COR-L47 (cell line): ENCODE data around the gene POU2F1.

Source experiments
- DNase-seq: peaks from one replicate; lab custom pipeline; 2025; lab: John Stamatoyannopoulos, UW

POU2F1 gene

GRCh38 chr1:167442854-167443565 lies 222.3 kb downstream of the POU2F1 start:
- no peak for DNase-seq

- no peak for DNase-seq
Measured at GRCh38 chr1:167443757-167444156, 223.1 kb downstream of the POU2F1 start.

DNA sequence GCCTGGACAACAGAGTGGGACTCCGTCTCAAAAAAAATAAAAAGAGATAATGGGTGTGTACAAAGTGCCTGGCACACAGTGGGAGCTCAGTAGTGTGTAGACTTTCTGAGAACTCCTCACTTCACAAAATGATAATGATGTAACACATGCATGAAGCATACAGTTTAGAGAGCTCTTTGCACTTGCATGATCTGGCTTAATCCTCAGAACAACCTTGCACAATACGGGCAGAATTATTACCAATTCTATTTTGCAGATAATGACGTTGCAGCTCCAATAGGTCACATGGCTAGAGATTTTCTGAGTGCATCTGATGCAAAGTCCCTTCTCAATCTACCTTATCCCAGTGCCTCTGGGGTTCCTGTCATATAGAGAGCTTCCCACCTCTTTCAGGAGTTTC lies 226.3 kb downstream of the POU2F1 start:
- no peak for DNase-seq

GRCh38 chr1:167447521-167448136 lies 226.9 kb downstream of the POU2F1 start:
- DNase-seq = no peak

DNA sequence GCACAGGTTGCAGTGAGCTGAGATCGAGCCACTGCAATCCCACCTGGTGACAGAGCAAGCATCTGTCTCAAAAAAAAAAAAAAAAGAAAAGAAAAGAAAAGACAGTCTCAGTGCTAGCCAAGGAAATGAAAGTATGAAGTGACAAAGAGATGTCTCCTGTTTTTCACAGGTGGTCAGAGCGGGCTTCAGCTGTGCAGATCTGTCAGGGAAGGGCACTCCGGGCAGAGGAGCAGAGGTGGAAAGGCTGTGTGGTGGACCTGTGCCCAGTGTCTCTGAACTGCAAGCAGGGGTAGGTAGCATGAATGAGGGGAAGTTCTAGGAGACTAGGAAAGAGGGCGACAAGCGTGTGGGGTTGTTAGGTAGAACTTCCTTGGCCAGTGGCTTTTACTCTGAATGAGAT lies 230.2 kb downstream of the POU2F1 start:
- no peak for DNase-seq

DNA sequence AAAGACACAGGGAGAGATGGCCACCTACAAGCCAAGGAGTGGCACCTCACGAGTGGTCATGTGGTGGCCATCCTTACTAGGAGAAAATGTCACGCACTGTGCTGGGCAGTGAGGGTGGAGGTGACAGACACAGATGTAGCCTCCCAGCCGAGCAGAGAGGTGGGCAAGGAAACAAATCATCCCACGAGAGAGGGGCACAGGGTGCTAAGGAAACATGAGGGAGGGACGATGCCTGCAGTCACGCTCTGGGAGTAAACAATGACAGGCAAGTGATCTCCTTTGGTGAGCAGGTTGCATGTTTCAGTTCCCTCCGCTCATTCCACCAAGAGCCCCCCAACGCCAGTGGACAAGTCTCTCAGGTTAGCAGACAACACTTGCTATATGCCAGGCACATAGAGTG lies 231.8 kb downstream of the POU2F1 start:
- DNase-seq = no peak

DNA sequence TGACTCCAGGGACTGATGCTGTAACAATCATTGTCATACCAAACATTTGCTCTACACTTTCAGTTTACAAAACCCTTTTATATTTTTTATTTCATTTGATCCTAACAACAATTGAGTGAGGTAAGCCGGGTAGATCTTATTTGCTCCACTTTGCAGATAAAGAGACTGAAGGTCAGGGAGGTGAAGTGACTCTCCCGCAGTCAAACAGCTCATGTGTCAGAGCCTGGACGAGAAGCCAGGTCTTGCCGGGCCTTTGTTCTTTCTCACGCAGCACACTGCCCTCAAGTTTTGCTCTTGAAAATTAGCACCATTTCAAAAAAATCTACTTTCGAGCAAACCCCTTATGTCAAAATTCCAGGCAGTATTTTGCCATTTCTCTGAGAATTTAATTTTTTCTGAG lies 232.4 kb downstream of the POU2F1 start:
- no peak for DNase-seq

DNA sequence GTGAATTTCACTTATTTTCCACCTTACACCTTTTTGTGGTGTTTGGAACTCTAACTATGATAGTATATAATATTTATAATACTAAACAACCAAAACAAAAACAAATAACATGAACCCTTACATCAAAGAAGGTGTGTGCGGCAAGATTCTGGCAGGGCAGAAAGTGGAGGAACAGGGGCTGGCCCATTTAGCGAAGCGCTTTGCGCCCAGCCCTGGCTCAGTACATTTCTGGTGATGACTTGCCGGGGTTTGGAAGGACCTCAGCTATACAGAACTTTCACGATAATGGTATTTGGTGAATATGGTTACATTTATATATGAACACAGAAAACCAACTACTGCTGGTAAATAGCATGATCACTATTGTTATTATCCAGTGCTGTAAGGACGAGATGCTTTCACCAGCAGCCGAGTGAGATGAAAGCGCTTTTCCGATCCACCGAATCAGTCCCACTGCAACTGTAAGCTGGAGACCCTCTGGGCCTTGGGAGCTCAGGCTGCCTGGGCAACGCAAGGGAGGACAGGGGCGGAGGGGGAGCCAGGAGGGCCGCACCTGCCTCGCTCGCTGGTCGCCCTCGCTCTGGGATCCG lies 233.7 kb downstream of the POU2F1 start:
- no peak for DNase-seq

GRCh38 chr1:167454894-167455785 lies 234.5 kb downstream of the POU2F1 start:
- peak; percentile 45 for DNase-seq

DNA sequence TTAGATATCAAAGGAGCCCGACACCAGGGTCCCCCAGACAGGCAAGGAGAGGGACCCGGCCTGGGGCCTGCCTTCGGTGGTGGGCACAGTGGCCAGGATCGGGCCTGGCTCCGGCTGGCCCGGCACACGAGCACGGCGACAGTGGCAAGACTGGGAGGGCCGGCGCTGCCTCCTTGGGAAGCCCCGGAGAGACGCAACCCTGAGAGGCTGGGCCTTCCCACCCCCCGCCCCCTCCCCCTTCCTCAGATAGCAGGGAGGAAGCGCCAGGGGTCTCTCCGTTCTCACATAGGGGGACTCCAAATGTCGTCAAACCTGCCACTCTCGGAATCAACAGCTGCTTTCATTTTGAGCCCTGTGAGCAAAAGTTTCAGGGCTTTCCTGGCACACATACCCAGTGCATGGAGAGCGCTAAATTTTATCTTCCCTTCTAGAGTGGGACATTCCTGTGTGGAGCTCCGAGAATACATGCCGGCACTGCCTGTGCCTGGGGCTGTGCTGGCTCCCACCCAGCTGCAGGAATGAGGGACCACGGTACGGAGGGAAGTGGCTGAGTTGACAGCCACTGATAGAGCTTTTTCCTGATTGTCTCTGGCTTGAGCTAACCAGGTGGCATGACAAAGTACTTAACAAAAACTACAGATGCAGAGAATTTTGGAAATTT lies 235.2 kb downstream of the POU2F1 start:
- DNase-seq = no peak

GRCh38 chr1:167456524-167456923 lies 235.8 kb downstream of the POU2F1 start:
- DNase-seq = no peak

GRCh38 chr1:167456926-167457325 lies 236.2 kb downstream of the POU2F1 start:
- DNase-seq = no peak

DNA sequence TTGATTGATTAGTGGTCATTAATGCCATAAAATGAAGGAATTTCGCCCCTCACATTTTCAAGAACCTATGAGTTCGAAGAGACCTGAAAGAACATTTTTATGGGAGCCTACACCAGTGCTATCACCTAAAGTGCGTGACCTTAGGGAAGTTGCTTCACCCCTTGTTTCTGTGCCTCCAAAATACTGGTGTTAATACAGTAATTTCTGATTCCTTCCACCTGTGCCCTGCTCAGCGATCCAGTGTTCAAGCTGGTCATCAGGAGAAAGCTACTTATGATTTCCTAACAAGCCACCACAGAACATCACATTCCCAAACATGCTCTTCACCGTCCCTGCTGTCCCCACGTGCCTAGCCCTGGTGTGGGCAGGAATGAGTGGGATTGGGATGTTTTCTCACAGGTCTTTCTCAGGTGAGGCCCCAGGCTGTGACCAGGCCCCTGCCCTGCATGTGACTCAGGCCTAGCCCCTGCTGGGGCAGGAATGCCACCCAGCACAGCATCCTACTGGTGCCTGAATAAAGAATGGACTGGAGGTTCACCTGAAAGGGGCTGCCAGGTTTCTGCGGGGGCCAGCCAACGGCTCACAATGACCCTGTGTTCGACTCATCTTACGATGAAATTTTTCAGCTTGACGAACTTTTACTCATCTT lies 237.4 kb downstream of the POU2F1 start:
- no peak for DNase-seq

GRCh38 chr1:167460836-167461235 lies 240.2 kb downstream of the POU2F1 start:
- DNase-seq = no peak

DNA sequence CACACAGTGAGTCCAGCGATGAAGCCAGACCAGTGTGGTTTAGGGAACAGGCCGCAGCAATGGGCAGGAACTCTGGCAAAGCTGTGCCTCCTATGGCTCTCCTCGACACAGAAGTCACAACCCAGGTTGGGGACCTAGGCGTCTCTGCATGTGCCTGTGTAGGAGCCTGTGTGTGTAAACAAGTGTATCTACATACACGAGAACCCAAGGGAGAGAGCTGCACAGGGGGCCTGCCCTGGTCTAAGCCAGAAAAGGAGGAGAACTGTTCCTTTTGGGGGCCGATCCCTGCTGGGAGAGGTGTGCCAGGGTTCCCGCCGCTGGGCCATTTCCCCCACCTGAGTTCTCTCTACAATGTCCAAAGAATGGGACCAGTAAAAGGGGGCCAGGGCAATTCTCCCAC lies 241.7 kb downstream of the POU2F1 start:
- no peak for DNase-seq

- DNase-seq = no peak
Measured at GRCh38 chr1:167463080-167463479, 242.4 kb downstream of the POU2F1 start.

DNA sequence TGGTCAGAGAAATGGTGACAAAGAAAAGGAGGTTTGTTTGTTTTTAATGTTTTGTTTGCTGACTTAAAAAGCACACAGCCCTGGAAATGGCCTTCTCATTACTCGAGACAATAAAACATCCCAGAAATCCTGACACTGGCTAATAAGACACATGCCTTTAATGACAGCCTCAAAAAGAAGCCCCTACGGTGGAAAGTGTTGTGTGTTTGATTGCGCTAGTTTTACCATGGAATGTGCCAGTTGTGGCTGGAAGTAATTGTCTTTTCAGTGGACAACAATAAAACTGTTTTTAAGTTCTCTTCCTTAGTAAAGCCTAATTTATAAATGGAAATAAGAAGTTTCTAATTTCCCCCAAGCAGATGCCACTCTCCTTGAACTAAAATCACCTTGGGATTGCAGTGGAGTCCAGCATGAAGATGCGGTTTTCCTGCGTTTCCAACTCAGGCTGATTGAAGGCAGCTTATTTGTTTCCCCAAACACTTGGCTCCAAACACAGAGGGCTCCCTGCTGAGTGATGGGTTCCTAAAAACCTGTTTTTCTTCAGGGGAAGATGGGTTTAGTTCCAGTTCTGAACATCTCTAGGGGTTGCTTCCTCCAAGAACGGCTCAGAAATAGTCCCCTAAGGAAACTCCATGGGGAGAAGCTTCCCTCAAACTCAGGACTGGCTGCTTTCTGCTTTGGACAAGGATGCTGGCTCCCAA lies 243.3 kb downstream of the POU2F1 start:
- no peak for DNase-seq

DNA sequence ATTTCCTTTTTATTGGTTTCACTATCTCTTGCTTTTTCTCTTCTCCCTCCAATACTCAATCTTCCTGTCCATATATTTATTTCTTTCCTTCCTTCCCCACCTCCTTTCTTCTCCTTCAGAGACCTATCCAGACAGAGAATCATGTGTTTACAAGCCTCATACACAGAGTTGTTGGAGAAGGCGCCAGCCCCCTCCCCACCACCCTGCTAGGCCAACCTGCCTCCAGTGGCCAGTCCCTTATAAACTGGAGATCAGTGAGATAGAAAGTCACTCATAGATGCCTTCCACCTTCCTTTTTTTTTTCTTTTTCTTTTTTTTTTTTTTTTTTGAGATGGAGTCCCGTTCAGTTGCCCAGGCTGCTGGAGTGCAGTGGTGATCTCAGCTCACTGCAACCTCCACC lies 244.3 kb downstream of the POU2F1 start:
- no peak for DNase-seq

DNA sequence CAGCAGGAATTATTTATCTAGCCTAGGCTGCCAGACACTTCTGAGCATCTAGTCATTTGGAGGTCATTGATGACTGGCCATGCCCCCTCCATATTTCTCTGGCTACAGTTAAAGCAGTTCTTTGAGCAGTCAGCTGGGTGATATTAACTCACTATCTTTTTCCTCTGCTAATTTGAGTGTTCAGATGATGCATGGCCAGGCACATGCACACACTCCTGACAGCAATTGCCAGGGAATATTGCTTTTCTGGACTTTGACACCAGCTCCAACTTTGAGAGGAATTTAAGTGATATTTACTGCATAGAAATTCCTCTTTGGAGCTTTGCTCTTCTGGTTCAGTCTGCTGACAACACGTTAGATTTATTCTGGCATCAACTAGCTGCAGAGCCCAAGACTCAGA lies 245.1 kb downstream of the POU2F1 start:
- DNase-seq = no peak

GRCh38 chr1:167467126-167467710 lies 246.5 kb downstream of the POU2F1 start:
- no peak for DNase-seq
